HFF-Myc (cell line): ENCODE data around the gene SYT17.

Experiments
- DNase-seq: peaks from one replicate; pipeline ENCODE4 v3.0.0-alpha.2; 2011; ENCODE audit warnings: low read depth; ENCODE audit errors: extremely low read depth
- H3K4me3 ChIP-seq: replicated peaks from 2 replicates; pipeline ENCODE4 v1.5.1; 2011; ENCODE audit warnings: low read depth, mild to moderate bottlenecking, control low read depth, low read length
- CTCF ChIP-seq: IDR thresholded peaks from 2 replicates; pipeline ENCODE4 v1.5.1; 2012; ENCODE audit warnings: mild to moderate bottlenecking, low read depth, low read length, control low read depth; ENCODE audit errors: missing control alignments

SYT17 gene

GRCh38 chr16:19299565-19299964 lies 131.5 kb downstream of the SYT17 start:
- no peak for TF ChIP-seq CTCF
- no peak for DNase-seq

GRCh38 chr16:19301931-19302330 lies 133.9 kb downstream of the SYT17 start:
- DNase-seq, result no peak
- H3K4me3 ChIP-seq, result no peak overlapping the region
- no peak for TF ChIP-seq CTCF

More at GRCh38 chr16:19299565-19299964, 131.5 kb downstream of the SYT17 start:
- no peak overlapping the region for H3K4me3 ChIP-seq

- no peak for DNase-seq
- H3K4me3 ChIP-seq, result no peak overlapping the region
- TF ChIP-seq CTCF, result no peak
Measured at GRCh38 chr16:19304750-19305149, 136.7 kb downstream of the SYT17 start.

- DNase-seq, result no peak
- no peak for TF ChIP-seq CTCF
- H3K4me3 ChIP-seq, result no peak overlapping the region
Measured at GRCh38 chr16:19305443-19305842, 137.4 kb downstream of the SYT17 start.

- no peak overlapping the region for H3K4me3 ChIP-seq
- no peak for TF ChIP-seq CTCF
- DNase-seq, result no peak
Measured at GRCh38 chr16:19307587-19308241, 139.7 kb downstream of the SYT17 start.

GRCh38 chr16:19308392-19308791 lies 140.4 kb downstream of the SYT17 start:
- TF ChIP-seq CTCF, result no peak
- DNase-seq, result no peak
- no peak overlapping the region for H3K4me3 ChIP-seq

GRCh38 chr16:19309178-19309577 lies 141.1 kb downstream of the SYT17 start:
- H3K4me3 ChIP-seq, result no peak overlapping the region
- DNase-seq, result no peak

More at GRCh38 chr16:19309178-19309577, 141.1 kb downstream of the SYT17 start:
- TF ChIP-seq CTCF, result no peak
